ENCODE measurements around the gene PPP1R27. TPM values are rescaled to one million over a fixed set of nuclear protein-coding genes. Genes with fewer than 3 reads are reported as not detected.
A peak's percentile ranks its signal among the peaks of the same experiment; 100 is the strongest.

Gene PPP1R27
- total and polyA plus RNA-seq, 4 donors: 0.31 to 0.35 TPM; not detected in 2

- Histone ChIP-seq H3K9me3 (ENCODE audit: control insufficient read depth in 4 of 4, low read length in 3 of 4) (no peaks in the 10 kb centered on the region), H3K36me3 (ENCODE audit: control insufficient read depth in 4 of 4, insufficient read depth in 3 of 4, low read depth in 1 of 4, low read length in 3 of 4) (peaks cover 0 to 6% (median 2%) of the 10 kb centered on the region in 4 donors), H3K27me3 (ENCODE audit: control insufficient read depth in 4 of 4, insufficient read depth in 4 of 4, low read length in 3 of 4) (no peaks in the 10 kb centered on the region), H3K4me3 (ENCODE audit: low read depth in 1 of 3, low read length in 3 of 3) (peak overlapping the region; percentile 77 to 89 (median 84)), H3K9ac (ENCODE audit: low read depth in 1 of 2, low read length in 2 of 2) (peak overlapping the region; percentile 70 to 88), H3K4me1 (ENCODE audit: control insufficient read depth in 4 of 4, insufficient read depth in 4 of 4, low read length in 3 of 4) (peaks cover 17 to 53% (median 41%) of the 10 kb centered on the region in 4 donors), H3K27ac (ENCODE audit: low read depth in 1 of 2, low read length in 2 of 2) (peak overlapping the region; percentile 91 to 92)
- 2% methylated on average over 65 of the region's 65 CpGs for WGBS
- peak; percentile 50 for DNase-seq (ENCODE audit: low spot score)
- no peak for TF ChIP-seq RXRA (IDR thresholded peaks at IDR 0.05)
- no peak for TF ChIP-seq TAF1 (conservative IDR thresholded peaks at IDR 0.05)
- TF ChIP-seq, protein P1, sequence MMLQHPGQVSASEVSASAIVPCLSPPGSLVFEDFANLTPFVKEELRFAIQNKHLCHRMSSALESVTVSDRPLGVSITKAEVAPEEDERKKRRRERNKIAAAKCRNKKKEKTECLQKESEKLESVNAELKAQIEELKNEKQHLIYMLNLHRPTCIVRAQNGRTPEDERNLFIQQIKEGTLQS (IDR thresholded peaks at IDR 0.05): no peak
- no peak for TF ChIP-seq NR2F2 (IDR thresholded peaks at IDR 0.05)
- no peak for TF ChIP-seq YY1 (IDR thresholded peaks at IDR 0.05)
- no peak for TF ChIP-seq REST (IDR thresholded peaks at IDR 0.05)
- TF ChIP-seq, protein P2, sequence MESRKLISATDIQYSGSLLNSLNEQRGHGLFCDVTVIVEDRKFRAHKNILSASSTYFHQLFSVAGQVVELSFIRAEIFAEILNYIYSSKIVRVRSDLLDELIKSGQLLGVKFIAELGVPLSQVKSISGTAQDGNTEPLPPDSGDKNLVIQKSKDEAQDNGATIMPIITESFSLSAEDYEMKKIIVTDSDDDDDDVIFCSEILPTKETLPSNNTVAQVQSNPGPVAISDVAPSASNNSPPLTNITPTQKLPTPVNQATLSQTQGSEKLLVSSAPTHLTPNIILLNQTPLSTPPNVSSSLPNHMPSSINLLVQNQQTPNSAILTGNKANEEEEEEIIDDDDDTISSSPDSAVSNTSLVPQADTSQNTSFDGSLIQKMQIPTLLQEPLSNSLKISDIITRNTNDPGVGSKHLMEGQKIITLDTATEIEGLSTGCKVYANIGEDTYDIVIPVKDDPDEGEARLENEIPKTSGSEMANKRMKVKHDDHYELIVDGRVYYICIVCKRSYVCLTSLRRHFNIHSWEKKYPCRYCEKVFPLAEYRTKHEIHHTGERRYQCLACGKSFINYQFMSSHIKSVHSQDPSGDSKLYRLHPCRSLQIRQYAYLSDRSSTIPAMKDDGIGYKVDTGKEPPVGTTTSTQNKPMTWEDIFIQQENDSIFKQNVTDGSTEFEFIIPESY (IDR thresholded peaks at IDR 0.05): no peak
- TF ChIP-seq HNF4A (conservative IDR thresholded peaks at IDR 0.05): no peak
- TF ChIP-seq GABPA (IDR thresholded peaks at IDR 0.05 in 1 of 2, conservative IDR thresholded peaks at IDR 0.05 in 1 of 2): no peak
- TF ChIP-seq EGR1 (IDR thresholded peaks at IDR 0.05; ENCODE audit: low read depth in 2 of 2): no peak
- TF ChIP-seq, protein P3, sequence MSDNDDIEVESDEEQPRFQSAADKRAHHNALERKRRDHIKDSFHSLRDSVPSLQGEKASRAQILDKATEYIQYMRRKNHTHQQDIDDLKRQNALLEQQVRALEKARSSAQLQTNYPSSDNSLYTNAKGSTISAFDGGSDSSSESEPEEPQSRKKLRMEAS (IDR thresholded peaks at IDR 0.05): no peak
- TF ChIP-seq RAD21 (IDR thresholded peaks at IDR 0.05): no peak
- no peak for TF ChIP-seq JUND (IDR thresholded peaks at IDR 0.05)
Observed at GRCh38 chr17:81870131-81870980, 35.5 kb upstream of the PPP1R27 start.

DNA sequence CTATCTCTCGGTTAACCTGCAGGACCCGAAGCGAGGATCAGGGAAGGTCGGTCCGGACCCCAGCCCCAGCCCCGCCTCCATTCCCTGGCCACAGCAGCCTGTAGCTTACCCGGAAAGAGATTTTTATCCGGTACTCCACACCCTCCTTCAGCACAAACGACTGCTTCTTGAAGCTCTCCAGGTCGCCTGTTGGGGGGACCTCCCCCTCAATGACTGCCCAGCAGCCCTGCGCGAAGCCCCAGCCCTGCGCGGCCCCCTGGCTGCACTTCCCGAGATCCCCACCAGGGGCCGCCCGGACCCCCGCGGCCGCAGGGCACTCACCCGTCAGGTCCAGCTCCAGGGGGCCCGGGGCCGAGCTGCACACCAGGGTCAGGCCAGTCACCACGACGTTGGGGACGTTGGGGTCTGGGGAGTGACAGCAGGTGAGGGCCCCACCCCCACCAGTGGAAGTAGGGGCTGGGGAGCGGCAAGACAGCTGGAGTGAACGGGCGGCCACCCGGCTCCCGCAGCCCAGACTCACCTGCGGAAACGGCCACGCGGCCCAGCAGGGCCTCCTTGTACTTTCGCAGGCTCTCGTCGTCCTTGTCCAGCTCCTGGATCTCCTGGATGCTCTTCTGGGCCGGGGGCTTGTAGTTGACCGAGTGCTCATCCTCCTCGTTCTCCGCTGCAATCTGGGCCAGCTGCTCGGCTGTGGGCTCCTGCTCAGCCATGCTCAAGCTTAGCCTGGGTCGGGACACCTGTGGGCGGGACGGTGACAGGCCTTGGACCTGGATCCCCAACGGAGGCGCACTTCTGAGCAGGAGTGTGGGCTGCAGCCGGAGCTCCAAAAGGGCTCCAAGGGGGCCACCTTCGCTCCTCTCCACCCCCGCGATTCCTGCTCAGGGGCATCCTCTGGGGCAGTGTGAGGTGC, 34.6 kb upstream of the PPP1R27 start:
- peak in 1 of 2 donors; percentile 5 for TF ChIP-seq HNF4A (conservative IDR thresholded peaks at IDR 0.05)
- TF ChIP-seq, protein P4, sequence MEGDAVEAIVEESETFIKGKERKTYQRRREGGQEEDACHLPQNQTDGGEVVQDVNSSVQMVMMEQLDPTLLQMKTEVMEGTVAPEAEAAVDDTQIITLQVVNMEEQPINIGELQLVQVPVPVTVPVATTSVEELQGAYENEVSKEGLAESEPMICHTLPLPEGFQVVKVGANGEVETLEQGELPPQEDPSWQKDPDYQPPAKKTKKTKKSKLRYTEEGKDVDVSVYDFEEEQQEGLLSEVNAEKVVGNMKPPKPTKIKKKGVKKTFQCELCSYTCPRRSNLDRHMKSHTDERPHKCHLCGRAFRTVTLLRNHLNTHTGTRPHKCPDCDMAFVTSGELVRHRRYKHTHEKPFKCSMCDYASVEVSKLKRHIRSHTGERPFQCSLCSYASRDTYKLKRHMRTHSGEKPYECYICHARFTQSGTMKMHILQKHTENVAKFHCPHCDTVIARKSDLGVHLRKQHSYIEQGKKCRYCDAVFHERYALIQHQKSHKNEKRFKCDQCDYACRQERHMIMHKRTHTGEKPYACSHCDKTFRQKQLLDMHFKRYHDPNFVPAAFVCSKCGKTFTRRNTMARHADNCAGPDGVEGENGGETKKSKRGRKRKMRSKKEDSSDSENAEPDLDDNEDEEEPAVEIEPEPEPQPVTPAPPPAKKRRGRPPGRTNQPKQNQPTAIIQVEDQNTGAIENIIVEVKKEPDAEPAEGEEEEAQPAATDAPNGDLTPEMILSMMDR (IDR thresholded peaks at IDR 0.05; ENCODE audit: low read depth, low read length, missing input control): peak; percentile 70
- peak in 1 of 2 donors; percentile 54 for TF ChIP-seq RAD21 (IDR thresholded peaks at IDR 0.05)
- no peak for TF ChIP-seq EGR1 (IDR thresholded peaks at IDR 0.05; ENCODE audit: low read depth in 2 of 2)
- Histone ChIP-seq H3K9me3 (ENCODE audit: control insufficient read depth in 4 of 4, low read length in 3 of 4) (no peaks in the 10 kb centered on the region), H3K27me3 (ENCODE audit: control insufficient read depth in 4 of 4, insufficient read depth in 4 of 4, low read length in 3 of 4) (no peaks in the 10 kb centered on the region), H3K36me3 (ENCODE audit: control insufficient read depth in 4 of 4, insufficient read depth in 3 of 4, low read depth in 1 of 4, low read length in 3 of 4) (peaks cover 0 to 6% (median 2%) of the 10 kb centered on the region in 4 donors), H3K4me1 (ENCODE audit: control insufficient read depth in 4 of 4, insufficient read depth in 4 of 4, low read length in 3 of 4) (peaks cover 19 to 62% (median 46%) of the 10 kb centered on the region in 4 donors), H3K4me3 (ENCODE audit: low read depth in 1 of 3, low read length in 3 of 3) (peak overlapping the region; percentile 77 to 89 (median 84)), H3K9ac (ENCODE audit: low read depth in 1 of 2, low read length in 2 of 2) (peak overlapping the region; percentile 70 to 88), H3K27ac (ENCODE audit: low read depth in 1 of 2, low read length in 2 of 2) (peak overlapping the region; percentile 91 to 92)
- 34% methylated on average over 52 of the region's 52 CpGs for WGBS
- peak; percentile 76 for DNase-seq (ENCODE audit: low spot score)

Data from liver (tissue), 9 donors.